GM19397 (cell line): ENCODE data around the gene WBP4.

Experiments used
- ATAC-seq: cut with Tn5 transposase; IDR thresholded peaks from one replicate; pipeline ENCODE4 v1.9.1; 2021; ENCODE audit warnings: mild to moderate bottlenecking, moderate library complexity; ENCODE audit not compliant: unreplicated experiment

Gene WBP4

GRCh38 chr13:41048640-41049039 lies 12.7 kb upstream of the WBP4 start:
- no peak for ATAC-seq

GRCh38 chr13:41049480-41050440 lies 11.5 kb upstream of the WBP4 start:
- ATAC-seq: no peak

- no peak for ATAC-seq
Observed at GRCh38 chr13:41052441-41052840, 8.9 kb upstream of the WBP4 start.

- peak; percentile 69 for ATAC-seq
Observed at GRCh38 chr13:41053384-41053826, 7.9 kb upstream of the WBP4 start.

- no peak for ATAC-seq
Observed at GRCh38 chr13:41054212-41054877, 7.0 kb upstream of the WBP4 start.

GRCh38 chr13:41054919-41055619 lies 6.2 kb upstream of the WBP4 start:
- no peak for ATAC-seq

- ATAC-seq: no peak
Observed at GRCh38 chr13:41056194-41056593, 5.1 kb upstream of the WBP4 start.

- no peak for ATAC-seq
Observed at GRCh38 chr13:41056826-41057711, 4.2 kb upstream of the WBP4 start.

- ATAC-seq: no peak
Observed at GRCh38 chr13:41058295-41059070, 2.8 kb upstream of the WBP4 start.

GRCh38 chr13:41059456-41060081 lies 1.7 kb upstream of the WBP4 start:
- no peak for ATAC-seq

GRCh38 chr13:41060082-41060723 lies 1.1 kb upstream of the WBP4 start:
- peak; percentile 51 for ATAC-seq

- peak; percentile 31 for ATAC-seq
Observed at GRCh38 chr13:41060724-41061074, 610 bp upstream of the WBP4 start.

- peak; percentile 27 for ATAC-seq
Observed at GRCh38 chr13:41061914-41062837, 867 bp downstream of the WBP4 start.

- no peak for ATAC-seq
Observed at GRCh38 chr13:41064493-41064892, 3.2 kb downstream of the WBP4 start.

GRCh38 chr13:41065078-41065477 lies 3.8 kb downstream of the WBP4 start:
- no peak for ATAC-seq

- no peak for ATAC-seq
Observed at GRCh38 chr13:41074523-41074922, 13.2 kb downstream of the WBP4 start.

- no peak for ATAC-seq
Observed at GRCh38 chr13:41075034-41075433, 13.7 kb downstream of the WBP4 start.

- ATAC-seq: no peak
Observed at GRCh38 chr13:41075485-41075884, 14.2 kb downstream of the WBP4 start.
